WTC11 (cell line): ENCODE data around the gene TMEM200C. TPM values are rescaled to one million over a fixed set of nuclear protein-coding genes. Genes with fewer than 3 reads are reported as not detected.

Source experiments
- ATAC-seq: fragments of 200-7000 bp; cut with Tn5 transposase; 2 replicates; pipeline ENCODE4 v1.10.0; 2021; ENCODE audit warnings: mild to moderate bottlenecking, moderate library complexity
- CTCF ChIA-PET: fragments of 300-600 bp; sonication (Branson Sonifier 250); formaldehyde crosslinking; loops from one replicate; lab custom pipeline; 2021; ENCODE audit warnings: antibody characterized with exemption; lab: Charles Lee
- POLR2A ChIA-PET: fragments of 350-600 bp; sonication (Branson Sonifier 250); formaldehyde crosslinking; loops from one replicate; lab custom pipeline; 2021; ENCODE audit warnings: antibody characterized with exemption; lab: Charles Lee
- DNase-seq: peaks from one replicate; pipeline ENCODE4 v3.0.0; 2021; ENCODE audit warnings: low spot score
- H3K27ac Mint-ChIP-seq: 2 replicates; pipeline ENCODE4 v1.8.0; 2021; ENCODE audit warnings: mixed read lengths
- H3K27me3 Mint-ChIP-seq: 2 replicates; pipeline ENCODE4 v1.8.0; 2021; ENCODE audit warnings: low read depth, mild to moderate bottlenecking, moderate library complexity, mixed read lengths
- H3K36me3 Mint-ChIP-seq: 2 replicates; pipeline ENCODE4 v1.8.0; 2021; ENCODE audit warnings: mixed read lengths
- H3K4me1 Mint-ChIP-seq: 2 replicates; pipeline ENCODE4 v1.8.0; 2022; ENCODE audit warnings: mixed read lengths
- H3K4me3 Mint-ChIP-seq: 2 replicates; pipeline ENCODE4 v1.8.0; 2021; ENCODE audit warnings: mild to moderate bottlenecking, moderate library complexity, mixed read lengths
- H3K9me3 Mint-ChIP-seq: 2 replicates; pipeline ENCODE4 v1.8.0; 2021; ENCODE audit warnings: mixed read lengths
- GABPB1 ChIP-seq: sonication (generic); formaldehyde crosslinking; IDR thresholded peaks from 2 replicates; pipeline ENCODE4 v1.8.1; 2023; ENCODE audit warnings: mild to moderate bottlenecking, missing genetic modification reagents
- HMGA2 ChIP-seq: fragments of 250-450 bp; sonication (Bioruptor Pico); IDR thresholded peaks from 2 replicates; pipeline ENCODE4 v1.4.0; 2021; ENCODE audit warnings: mild to moderate bottlenecking, moderate library complexity
- MXD4 ChIP-seq: fragments of 250-450 bp; sonication (Bioruptor Pico); IDR thresholded peaks from 2 replicates; pipeline ENCODE4 v1.8.0; 2021; ENCODE audit warnings: mild to moderate bottlenecking, moderate library complexity, borderline replicate concordance
- NFATC4 ChIP-seq: fragments of 250-450 bp; sonication (Bioruptor Pico); IDR thresholded peaks from 2 replicates; pipeline ENCODE4 v1.9.0; 2021; ENCODE audit warnings: mild to moderate bottlenecking
- NR1H2 ChIP-seq: sonication (generic); formaldehyde crosslinking; IDR thresholded peaks from 2 replicates; pipeline ENCODE4 v1.9.0; 2021; ENCODE audit warnings: mild to moderate bottlenecking, moderate library complexity, missing genetic modification reagents
- STAT6 ChIP-seq: sonication (generic); formaldehyde crosslinking; conservative IDR thresholded peaks from 2 replicates; pipeline ENCODE4 v1.8.1; 2023; ENCODE audit warnings: mild to moderate bottlenecking, low read depth, missing genetic modification reagents, moderate library complexity
- ZNF219 ChIP-seq: sonication (generic); formaldehyde crosslinking; IDR thresholded peaks from 2 replicates; pipeline ENCODE4 v1.8.0; 2023; ENCODE audit warnings: missing genetic modification reagents, mild to moderate bottlenecking, borderline replicate concordance
- total RNA-seq: library from RNA; stranded (reverse); gene quantifications from 3 replicates; pipeline ENCODE4 v1.2.3, GENCODE V29; 2021
- TF ChIP-seq, protein P1 (sequence below): fragments of 250-450 bp; sonication (Bioruptor Pico); IDR thresholded peaks from 2 replicates; pipeline ENCODE4 v1.9.0; 2021; ENCODE audit warnings: mild to moderate bottlenecking, borderline replicate concordance
- TF ChIP-seq, protein P2 (sequence below): sonication (generic); formaldehyde crosslinking; IDR thresholded peaks from 2 replicates; pipeline ENCODE4 v1.8.1; 2023; ENCODE audit warnings: mild to moderate bottlenecking, missing genetic modification reagents
- TF ChIP-seq, protein P3 (sequence below): fragments of 250-450 bp; sonication (Bioruptor Pico); IDR thresholded peaks from 2 replicates; pipeline ENCODE4 v1.9.0; 2021; ENCODE audit warnings: mild to moderate bottlenecking
- TF ChIP-seq, protein P4 (sequence below): sonication (generic); formaldehyde crosslinking; IDR thresholded peaks from 2 replicates; pipeline ENCODE4 v1.8.0; 2022; ENCODE audit warnings: mild to moderate bottlenecking, missing genetic modification reagents

The TMEM200C gene
- total RNA-seq, 1 experiment from 2014 or later: 6.1 TPM

- Mint-ChIP-seq H3K4me3 (no peak overlapping the region), H3K9me3 (no peaks in the 10 kb centered on the region), H3K27me3 (no peaks in the 10 kb centered on the region), H3K27ac (no peak overlapping the region), H3K36me3 (no peaks in the 10 kb centered on the region; the same call in 1 of the 2 replicates), H3K4me1 (peaks cover 33% of the 10 kb centered on the region)
- ChIA-PET CTCF (interaction anchor here (1.2 kb wide), 1 partner anchor 23 kb away, joined by 3 read pairs; no protein-coding TSS in a partner anchor), POLR2A (interaction anchor here (0.6 kb wide), 1 partner anchor 1640 kb away, joined by 3 read pairs; no protein-coding TSS in a partner anchor)
- TF ChIP-seq, protein P1, sequence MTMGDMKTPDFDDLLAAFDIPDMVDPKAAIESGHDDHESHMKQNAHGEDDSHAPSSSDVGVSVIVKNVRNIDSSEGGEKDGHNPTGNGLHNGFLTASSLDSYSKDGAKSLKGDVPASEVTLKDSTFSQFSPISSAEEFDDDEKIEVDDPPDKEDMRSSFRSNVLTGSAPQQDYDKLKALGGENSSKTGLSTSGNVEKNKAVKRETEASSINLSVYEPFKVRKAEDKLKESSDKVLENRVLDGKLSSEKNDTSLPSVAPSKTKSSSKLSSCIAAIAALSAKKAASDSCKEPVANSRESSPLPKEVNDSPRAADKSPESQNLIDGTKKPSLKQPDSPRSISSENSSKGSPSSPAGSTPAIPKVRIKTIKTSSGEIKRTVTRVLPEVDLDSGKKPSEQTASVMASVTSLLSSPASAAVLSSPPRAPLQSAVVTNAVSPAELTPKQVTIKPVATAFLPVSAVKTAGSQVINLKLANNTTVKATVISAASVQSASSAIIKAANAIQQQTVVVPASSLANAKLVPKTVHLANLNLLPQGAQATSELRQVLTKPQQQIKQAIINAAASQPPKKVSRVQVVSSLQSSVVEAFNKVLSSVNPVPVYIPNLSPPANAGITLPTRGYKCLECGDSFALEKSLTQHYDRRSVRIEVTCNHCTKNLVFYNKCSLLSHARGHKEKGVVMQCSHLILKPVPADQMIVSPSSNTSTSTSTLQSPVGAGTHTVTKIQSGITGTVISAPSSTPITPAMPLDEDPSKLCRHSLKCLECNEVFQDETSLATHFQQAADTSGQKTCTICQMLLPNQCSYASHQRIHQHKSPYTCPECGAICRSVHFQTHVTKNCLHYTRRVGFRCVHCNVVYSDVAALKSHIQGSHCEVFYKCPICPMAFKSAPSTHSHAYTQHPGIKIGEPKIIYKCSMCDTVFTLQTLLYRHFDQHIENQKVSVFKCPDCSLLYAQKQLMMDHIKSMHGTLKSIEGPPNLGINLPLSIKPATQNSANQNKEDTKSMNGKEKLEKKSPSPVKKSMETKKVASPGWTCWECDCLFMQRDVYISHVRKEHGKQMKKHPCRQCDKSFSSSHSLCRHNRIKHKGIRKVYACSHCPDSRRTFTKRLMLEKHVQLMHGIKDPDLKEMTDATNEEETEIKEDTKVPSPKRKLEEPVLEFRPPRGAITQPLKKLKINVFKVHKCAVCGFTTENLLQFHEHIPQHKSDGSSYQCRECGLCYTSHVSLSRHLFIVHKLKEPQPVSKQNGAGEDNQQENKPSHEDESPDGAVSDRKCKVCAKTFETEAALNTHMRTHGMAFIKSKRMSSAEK: no peak
- TF ChIP-seq, protein P2, sequence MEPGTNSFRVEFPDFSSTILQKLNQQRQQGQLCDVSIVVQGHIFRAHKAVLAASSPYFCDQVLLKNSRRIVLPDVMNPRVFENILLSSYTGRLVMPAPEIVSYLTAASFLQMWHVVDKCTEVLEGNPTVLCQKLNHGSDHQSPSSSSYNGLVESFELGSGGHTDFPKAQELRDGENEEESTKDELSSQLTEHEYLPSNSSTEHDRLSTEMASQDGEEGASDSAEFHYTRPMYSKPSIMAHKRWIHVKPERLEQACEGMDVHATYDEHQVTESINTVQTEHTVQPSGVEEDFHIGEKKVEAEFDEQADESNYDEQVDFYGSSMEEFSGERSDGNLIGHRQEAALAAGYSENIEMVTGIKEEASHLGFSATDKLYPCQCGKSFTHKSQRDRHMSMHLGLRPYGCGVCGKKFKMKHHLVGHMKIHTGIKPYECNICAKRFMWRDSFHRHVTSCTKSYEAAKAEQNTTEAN (CRISPR knock-in tag): no peak
- TF ChIP-seq NFATC4 (CRISPR knock-in tag) (no peak), ZNF219 (CRISPR knock-in tag) (no peak)
- TF ChIP-seq, protein P3, sequence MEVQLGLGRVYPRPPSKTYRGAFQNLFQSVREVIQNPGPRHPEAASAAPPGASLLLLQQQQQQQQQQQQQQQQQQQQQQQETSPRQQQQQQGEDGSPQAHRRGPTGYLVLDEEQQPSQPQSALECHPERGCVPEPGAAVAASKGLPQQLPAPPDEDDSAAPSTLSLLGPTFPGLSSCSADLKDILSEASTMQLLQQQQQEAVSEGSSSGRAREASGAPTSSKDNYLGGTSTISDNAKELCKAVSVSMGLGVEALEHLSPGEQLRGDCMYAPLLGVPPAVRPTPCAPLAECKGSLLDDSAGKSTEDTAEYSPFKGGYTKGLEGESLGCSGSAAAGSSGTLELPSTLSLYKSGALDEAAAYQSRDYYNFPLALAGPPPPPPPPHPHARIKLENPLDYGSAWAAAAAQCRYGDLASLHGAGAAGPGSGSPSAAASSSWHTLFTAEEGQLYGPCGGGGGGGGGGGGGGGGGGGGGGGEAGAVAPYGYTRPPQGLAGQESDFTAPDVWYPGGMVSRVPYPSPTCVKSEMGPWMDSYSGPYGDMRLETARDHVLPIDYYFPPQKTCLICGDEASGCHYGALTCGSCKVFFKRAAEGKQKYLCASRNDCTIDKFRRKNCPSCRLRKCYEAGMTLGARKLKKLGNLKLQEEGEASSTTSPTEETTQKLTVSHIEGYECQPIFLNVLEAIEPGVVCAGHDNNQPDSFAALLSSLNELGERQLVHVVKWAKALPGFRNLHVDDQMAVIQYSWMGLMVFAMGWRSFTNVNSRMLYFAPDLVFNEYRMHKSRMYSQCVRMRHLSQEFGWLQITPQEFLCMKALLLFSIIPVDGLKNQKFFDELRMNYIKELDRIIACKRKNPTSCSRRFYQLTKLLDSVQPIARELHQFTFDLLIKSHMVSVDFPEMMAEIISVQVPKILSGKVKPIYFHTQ (CRISPR knock-in tag): no peak
- TF ChIP-seq, protein P4, sequence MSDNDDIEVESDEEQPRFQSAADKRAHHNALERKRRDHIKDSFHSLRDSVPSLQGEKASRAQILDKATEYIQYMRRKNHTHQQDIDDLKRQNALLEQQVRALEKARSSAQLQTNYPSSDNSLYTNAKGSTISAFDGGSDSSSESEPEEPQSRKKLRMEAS: no peak
- no peak for ATAC-seq
- DNase-seq: no peak
These were observed 18.7 kb upstream of the TMEM200C start for GRCh38 chr18:5914016-5914415.

- ChIA-PET CTCF (no interaction called here), POLR2A (no interaction called here)
- H3K4me1 Mint-ChIP-seq: peaks cover 35% of the 10 kb centered on the region
- no peaks in the 10 kb centered on the region for H3K27me3 Mint-ChIP-seq
- TF ChIP-seq NR1H2 (CRISPR knock-in tag) (no peak), MXD4 (CRISPR knock-in tag) (no peak), GABPB1 (CRISPR knock-in tag) (no peak), STAT6 (CRISPR knock-in tag) (no peak), HMGA2 (CRISPR knock-in tag) (no peak)
- DNase-seq (no peak), ATAC-seq (peak; percentile 30; the same call in 1 of the 2 replicates)
- H3K4me3 Mint-ChIP-seq: no peak overlapping the region
- H3K36me3 Mint-ChIP-seq: no peaks in the 10 kb centered on the region; the same call in 1 of the 2 replicates
- no peaks in the 10 kb centered on the region for H3K9me3 Mint-ChIP-seq
- no peak overlapping the region for H3K27ac Mint-ChIP-seq
These were observed 17.2 kb upstream of the TMEM200C start for GRCh38 chr18:5912566-5912965.
